Cerebellar cortex (tissue), 1 donor: ENCODE results near the gene YIPF2.

Experiments used
- DNase-seq: peaks from one replicate; pipeline ENCODE4 v3.0.0-alpha.2; 2015; ENCODE audit warnings: low spot score

YIPF2 gene

DNA sequence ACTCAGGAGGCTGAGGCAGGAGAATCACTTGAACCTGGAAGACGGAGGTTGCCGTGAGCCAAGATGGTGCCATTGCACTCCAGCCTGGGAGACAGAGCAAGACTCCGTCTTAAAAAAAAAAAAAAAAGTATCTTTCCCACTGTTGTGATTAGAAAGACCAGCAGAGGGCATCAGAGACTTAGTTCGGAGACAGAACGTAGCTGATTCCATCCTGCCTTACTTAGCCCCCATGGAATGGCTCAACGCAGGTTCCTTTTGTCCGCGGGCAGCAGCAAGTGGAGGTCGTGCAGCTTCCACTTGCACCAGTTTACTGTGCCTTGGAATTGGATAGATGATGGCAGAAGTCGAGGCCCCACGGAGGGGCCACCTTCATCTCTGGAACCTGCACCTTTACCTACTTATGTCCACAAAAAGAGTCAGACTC is 8.2 kb upstream of the YIPF2 start:
- DNase-seq = peak; percentile 92

DNA sequence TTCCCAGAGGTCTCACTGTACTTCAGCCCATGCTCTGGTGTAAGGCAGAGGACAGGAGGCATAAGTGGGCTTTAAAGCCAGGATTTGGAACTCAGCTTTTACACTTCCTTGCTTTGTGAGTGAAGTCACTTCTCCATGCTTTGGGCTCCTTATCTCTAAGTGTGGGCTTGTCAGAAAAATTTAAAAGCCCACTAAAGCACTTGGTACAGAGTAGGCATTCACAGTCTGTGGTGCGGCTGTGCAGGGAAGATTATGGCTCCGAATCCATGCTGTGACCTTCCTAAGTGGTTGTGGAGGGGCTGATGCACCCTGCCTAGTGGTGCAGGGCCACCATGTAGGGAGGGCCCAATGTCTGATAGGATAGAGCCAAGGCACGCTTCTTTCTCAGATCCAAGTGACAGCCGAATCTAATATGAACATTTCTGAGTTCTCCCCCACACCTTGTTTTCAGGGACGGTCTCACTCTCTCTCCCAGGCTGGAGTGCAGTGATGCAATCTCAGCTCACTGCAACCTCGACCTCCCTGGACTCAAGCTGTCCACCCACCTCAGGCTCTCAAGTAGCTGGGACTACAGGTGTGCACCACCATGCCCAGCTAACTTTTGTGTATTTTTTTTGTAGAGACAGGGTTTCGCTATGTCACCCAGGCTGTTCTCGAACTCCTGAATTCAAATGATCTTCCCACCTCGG is 7.1 kb upstream of the YIPF2 start:
- DNase-seq = no peak

GRCh38 chr19:10929402-10929794 is 959 bp upstream of the YIPF2 start:
- no peak for DNase-seq

DNA sequence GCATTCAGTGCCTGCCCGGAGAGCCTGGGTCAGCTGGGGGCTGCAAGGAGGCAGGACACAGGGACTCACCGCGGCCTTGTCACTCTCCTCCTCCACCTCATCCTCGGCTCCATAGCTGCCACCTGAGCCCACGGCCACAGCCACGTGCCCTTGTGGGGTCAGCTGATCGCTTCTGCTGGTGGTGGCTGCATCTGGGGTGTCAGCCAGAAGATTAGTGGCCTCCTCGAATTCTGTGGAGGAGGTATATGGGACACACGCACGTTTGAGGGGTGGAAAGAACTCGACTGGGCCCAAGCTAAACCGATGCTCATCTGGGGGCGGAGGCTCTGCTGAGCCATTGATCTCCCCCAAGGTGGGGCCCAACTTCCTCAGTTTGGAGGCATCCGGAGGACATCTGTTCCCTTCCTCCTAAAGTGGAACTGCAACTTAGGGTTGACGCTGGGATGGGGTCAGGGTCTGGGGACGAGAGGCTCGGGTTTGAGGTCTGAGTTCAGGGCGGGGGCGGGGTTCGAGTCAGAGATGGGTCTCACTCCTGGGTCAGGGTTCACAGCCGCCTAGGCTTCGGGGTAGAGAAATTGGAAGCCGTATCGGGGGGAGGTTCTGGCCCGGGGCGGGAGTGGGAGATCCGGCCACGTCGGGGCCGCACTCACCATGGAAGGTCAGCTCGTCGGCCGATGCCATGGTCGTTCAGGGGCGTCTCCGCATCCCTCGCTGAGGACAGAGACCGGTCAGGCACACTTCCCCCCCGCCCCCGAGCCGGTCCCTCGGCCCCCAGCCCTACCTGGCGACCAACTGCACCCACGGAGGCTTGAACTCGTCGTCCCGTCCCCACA is 493 bp downstream of the YIPF2 start:
- no peak for DNase-seq

DNA sequence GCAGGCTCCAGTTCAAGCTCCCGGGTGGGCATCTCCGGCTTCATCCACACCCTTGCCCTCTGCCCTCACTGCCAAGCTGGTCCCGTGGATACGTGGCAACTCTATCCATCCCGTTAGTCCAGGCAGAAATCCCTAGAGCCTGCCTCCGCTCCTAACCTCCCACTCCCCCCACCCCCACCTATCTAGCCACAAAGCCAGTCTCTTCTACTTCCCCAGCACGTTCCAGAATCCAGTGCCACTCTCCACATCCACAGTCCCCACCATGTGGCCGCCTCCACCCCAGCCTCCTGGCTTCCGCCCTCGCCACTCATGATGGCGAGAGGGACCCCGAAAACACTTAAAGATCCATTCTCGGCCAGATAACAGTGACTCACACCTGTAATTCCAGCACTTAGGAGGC is 3.8 kb downstream of the YIPF2 start:
- no peak for DNase-seq

GRCh38 chr19:10923260-10924112 is 5.0 kb downstream of the YIPF2 start:
- DNase-seq = no peak

DNA sequence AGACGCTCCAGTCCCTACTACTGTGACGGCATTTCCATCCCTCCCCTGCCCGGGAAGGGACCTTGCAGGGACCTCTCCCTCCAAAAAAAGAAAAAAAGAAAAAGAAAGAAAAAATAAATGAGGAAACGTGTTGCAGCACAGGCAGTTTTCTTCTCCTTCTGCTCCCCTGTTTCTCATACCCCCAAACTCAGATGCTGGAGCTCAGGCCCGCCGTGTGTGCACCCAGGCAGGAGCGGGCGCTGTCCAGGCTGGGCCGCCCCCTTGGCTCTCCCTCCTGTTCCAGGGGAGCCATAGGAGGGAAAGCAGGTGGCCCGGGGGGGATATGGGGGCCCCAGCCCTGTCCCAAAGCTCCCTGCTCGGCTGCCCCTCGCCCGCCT is 5.8 kb downstream of the YIPF2 start:
- no peak for DNase-seq

DNA sequence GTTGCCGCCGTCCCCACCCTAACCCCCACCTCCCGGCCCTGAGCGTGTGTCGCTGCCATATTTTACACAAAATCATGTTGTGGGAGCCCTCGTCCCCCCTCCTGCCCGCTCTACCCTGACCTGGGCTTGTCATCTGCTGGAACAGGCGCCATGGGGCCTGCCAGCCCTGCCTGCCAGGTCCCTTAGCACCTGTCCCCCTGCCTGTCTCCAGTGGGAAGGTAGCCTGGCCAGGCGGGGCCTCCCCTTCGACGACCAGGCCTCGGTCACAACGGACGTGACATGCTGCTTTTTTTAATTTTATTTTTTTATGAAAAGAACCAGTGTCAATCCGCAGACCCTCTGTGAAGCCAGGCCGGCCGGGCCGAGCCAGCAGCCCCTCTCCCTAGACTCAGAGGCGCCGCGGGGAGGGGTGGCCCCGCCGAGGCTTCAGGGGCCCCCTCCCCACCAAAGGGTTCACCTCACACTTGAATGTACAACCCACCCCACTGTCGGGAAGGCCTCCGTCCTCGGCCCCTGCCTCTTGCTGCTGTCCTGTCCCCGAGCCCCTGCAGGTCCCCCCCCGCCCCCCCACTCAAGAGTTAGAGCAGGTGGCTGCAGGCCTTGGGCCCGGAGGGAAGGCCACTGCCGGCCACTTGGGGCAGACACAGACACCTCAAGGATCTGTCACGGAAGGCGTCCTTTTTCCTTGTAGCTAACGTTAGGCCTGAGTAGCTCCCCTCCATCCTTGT is 6.4 kb downstream of the YIPF2 start:
- DNase-seq = no peak

GRCh38 chr19:10921199-10921909 is 7.1 kb downstream of the YIPF2 start:
- DNase-seq = no peak

DNA sequence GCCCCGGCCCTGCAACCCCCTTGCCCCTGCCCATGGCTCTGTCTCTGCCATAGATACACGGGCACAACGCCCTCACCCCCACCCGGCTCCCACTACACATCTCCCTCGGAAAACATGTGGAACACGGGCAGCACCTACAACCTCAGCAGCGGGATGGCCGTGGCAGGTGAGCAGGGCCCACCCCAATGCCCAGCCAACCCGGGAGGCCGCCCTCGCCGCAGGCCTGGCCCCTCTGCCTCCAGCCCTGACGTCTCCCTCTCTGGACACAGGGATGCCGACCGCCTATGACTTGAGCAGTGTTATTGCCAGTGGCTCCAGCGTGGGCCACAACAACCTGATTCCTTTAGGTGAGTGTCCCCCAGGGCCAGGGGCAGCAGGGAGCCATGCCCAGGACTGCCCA is 7.7 kb downstream of the YIPF2 start:
- DNase-seq = no peak

DNA sequence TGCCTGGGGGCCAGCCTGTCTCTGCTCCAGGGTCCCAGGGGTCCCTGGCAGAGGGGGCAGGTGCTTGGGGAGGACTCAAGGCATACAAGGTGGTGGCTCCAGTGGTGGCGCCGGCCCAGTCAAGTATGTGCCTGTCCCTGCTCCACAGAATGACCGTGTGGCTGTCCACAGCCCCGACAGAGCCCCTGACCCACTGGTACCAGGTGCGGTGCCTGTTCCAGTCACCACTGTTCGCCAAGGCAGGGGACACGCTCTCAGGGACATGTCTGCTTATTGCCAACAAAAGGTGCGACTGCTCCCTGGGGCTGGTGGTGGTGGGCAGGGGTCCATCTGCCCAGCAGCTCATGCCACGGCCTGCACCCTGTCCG is 8.2 kb downstream of the YIPF2 start:
- no peak for DNase-seq

- no peak for DNase-seq
These were observed 8.8 kb downstream of the YIPF2 start for GRCh38 chr19:10919352-10920287.

- no peak for DNase-seq
These were observed 10.1 kb downstream of the YIPF2 start for GRCh38 chr19:10918359-10918758.

- DNase-seq = no peak
These were observed 11.8 kb downstream of the YIPF2 start for GRCh38 chr19:10916602-10917001.

GRCh38 chr19:10915130-10916091 is 13.0 kb downstream of the YIPF2 start:
- no peak for DNase-seq

- no peak for DNase-seq
These were observed 14.6 kb downstream of the YIPF2 start for GRCh38 chr19:10913716-10914340.

DNA sequence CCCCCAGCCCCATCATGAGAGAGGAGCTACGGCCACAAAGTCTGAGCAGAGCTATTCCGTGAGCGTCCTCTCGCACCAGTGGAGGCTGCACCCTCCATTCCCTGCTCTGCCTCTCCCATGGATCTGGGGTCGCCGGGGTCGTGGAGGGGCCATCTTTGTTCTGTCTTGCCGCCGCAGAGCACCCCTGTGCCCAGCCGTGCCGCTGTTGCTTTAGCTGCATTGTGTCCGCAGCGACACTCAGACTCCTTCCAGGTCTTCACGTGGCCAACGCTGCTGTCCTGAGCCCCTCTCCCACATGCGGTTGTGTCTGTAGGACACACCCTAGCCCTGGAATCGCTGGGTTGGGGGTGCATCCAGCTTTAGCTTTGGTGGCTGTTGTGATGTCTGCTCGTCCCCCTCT is 15.8 kb downstream of the YIPF2 start:
- DNase-seq = no peak

GRCh38 chr19:10911579-10912363 is 16.7 kb downstream of the YIPF2 start:
- peak; percentile 52 for DNase-seq
